Measurements from ENCODE around the gene SLN.

Gene SLN

GRCh38 chr11:107682171-107682570 is 29.7 kb downstream of the SLN start:
- DNase-seq: no peak

GRCh38 chr11:107679255-107680024 is 32.4 kb downstream of the SLN start:
- no peak for DNase-seq

GRCh38 chr11:107678632-107678971 is 33.3 kb downstream of the SLN start:
- DNase-seq: no peak

GRCh38 chr11:107677924-107678631 is 33.8 kb downstream of the SLN start:
- no peak for DNase-seq

GRCh38 chr11:107676336-107677057 is 35.4 kb downstream of the SLN start:
- DNase-seq: no peak

GRCh38 chr11:107675902-107676301 is 36.0 kb downstream of the SLN start:
- DNase-seq: no peak

- DNase-seq: no peak
Observed at GRCh38 chr11:107669893-107670601, 41.8 kb downstream of the SLN start.

- DNase-seq: no peak
Observed at GRCh38 chr11:107669191-107669740, 42.6 kb downstream of the SLN start.

GRCh38 chr11:107666911-107667613 is 44.8 kb downstream of the SLN start:
- DNase-seq: no peak

GRCh38 chr11:107665018-107665417 is 46.8 kb downstream of the SLN start:
- DNase-seq: no peak

GRCh38 chr11:107661656-107662055 is 50.2 kb downstream of the SLN start:
- DNase-seq: no peak

GRCh38 chr11:107660066-107660465 is 51.8 kb downstream of the SLN start:
- DNase-seq: no peak

GRCh38 chr11:107659310-107659709 is 52.5 kb downstream of the SLN start:
- no peak for DNase-seq

All from NCI-H2171 (cell line).